ENCODE results near the gene FAM118B.

FAM118B gene

DNA sequence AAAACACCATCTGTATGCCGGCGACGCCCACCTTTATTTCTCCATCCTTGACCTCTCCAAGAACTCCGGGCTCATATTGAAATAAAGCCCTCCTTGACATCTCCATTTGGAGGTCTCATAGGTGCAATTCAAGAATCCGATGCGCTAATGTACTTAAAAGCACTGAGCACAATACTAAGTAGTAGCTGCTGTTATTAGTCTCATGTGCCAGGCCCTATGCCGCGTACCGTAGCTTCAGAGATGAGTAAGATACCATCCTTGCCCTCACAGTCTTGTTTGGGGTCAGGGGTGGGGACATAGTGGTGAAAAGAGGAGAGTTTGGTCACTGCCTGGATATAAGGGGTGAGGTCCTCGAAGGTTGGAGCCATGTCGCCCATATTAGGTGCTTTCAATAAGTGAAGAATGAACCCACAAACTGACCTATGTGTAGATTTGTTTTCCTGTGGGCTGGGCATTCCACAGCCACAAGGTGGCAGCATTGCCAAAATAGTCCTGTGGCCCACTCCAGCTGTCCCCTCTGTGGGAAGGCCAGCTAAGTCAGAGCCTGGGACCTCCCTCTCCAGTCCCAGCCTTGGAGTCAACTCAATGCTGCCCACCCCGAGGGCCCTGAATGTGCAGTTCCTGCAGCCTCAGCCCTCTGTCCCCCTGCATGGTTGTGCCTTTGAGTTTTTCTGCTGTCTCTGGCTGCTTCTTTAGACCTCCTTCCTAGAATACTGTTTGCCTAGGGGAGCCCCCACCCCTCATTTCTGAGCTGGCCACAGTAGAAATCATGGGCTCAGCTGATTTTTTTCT, 98.8 kb downstream of the FAM118B start:
- peak; percentile 18 to 27 for DNase-seq (ENCODE audit: low read depth in 1 of 2, low spot score in 1 of 2)

DNA sequence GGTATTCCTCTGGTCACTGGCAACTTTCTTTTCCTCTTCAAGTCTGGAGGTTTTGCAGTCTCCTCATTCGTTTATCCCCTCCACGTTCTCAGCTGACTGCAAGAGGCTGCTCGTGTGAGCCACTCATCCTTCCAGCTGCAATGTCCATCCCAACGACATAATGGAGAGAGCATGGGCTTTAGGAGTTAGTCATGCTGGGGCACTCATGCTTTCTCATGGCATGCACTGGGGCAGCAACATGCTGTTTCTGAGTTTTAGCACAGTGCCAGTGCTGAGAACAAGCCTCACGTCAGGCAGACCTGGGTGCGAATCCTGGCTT, 99.4 kb downstream of the FAM118B start:
- DNase-seq (ENCODE audit: low read depth in 1 of 2, low spot score in 1 of 2) = no peak

DNA sequence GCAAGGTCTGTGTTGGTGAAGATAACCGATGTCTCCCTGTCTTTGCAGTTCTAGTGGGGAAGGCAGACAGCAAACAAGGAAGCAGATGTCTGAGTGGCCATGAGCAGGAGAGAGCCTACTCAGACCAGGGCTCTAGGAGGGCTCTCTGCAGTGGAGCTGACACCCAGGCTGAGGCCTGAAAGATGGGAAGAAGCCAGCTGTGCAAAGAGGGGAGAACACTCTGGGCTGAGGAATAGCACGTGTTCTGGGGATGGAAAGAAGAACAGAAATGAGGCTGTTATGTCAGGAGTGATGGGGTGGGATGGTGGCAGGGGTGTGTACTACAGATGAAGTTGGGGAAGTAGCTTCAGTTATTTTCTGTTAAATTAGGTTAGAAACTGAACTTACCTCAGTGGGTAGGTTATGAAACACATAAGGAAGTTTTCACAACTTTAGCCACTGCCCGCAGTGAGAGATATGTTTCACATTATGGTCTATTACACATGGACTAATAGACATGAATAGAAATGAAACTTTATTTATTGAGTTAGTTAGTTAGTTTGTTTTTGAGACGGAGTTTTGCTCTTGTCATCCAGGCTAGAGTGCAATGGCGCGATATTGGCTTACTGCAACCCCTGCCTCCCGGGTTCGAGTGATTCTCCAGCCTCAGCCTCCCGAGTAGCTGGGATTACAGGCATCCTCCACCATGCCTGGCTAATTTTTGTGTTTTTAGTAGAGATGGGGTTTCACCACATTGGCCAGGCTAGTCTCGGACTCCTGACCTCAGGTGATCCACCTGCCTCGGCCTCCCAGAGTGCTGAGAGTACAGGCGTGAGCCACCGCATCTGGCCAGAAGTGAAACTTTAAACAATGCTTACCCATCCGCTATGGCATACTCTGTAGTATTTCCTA, 100.1 kb downstream of the FAM118B start:
- no peak for DNase-seq (ENCODE audit: low read depth in 1 of 2, low spot score in 1 of 2)
